Muscle layer of colon (tissue), 2 donors: ENCODE data around the gene SUPT6H.

Experiments used
- H3K27ac ChIP-seq: one replicate; pipeline ENCODE4 v1.7.0; 2013; ENCODE audit warnings: low read depth, mild to moderate bottlenecking, low read length, moderate library complexity
- H3K27me3 ChIP-seq, 2 donors: one replicate each; pipeline ENCODE4 v1.7.0; 2013; ENCODE audit warnings: low read length in 2 of 2, mild to moderate bottlenecking in 2 of 2; ENCODE audit not compliant: insufficient read depth in 2 of 2, control insufficient read depth in 1 of 2
- H3K36me3 ChIP-seq: one replicate; pipeline ENCODE4 v1.7.0; 2013; ENCODE audit warnings: mild to moderate bottlenecking, low read length; ENCODE audit not compliant: insufficient read depth
- H3K4me1 ChIP-seq: one replicate; pipeline ENCODE4 v1.7.0; 2013; ENCODE audit warnings: mild to moderate bottlenecking, low read length; ENCODE audit not compliant: insufficient read depth
- H3K4me3 ChIP-seq, 2 donors: one replicate each; pipeline ENCODE4 v1.7.0; 2013; ENCODE audit warnings: low read length in 2 of 2, low read depth in 1 of 2, mild to moderate bottlenecking in 1 of 2, moderate library complexity in 1 of 2
- H3K9ac ChIP-seq: one replicate; pipeline ENCODE4 v1.7.0; 2013; ENCODE audit warnings: low read length
- H3K9me3 ChIP-seq: one replicate; pipeline ENCODE4 v1.7.0; 2013; ENCODE audit warnings: mild to moderate bottlenecking, low read length
- donor health status: abdominal sarcoma.
- donor health status: Adenocarcinoma of cecum.

SUPT6H gene

DNA sequence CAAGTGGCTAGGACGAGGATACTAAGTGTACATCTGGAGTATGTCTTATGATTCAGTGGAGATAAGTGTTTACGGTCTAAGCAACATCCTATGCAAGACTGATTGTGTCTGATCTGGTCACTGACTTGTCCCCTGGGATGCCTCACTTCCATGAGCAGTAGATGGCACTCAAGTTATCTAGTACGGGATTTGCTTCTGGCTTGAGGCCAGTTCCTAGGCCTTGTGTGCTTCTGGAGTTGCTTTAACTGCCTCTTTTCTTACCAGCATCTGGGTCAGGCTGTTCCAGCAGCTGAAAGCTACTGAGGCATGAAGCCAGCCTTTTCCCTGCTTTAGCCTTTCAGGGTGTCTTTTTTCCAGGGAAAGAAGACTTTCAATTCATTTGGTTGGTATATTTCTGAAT lies 23.0 kb downstream of the SUPT6H start:
- H3K27me3 ChIP-seq = no peaks in the 10 kb centered on the region
- no peaks in the 10 kb centered on the region for H3K9me3 ChIP-seq
- no peaks in the 10 kb centered on the region for H3K4me1 ChIP-seq
- H3K9ac ChIP-seq = peak overlapping the region; percentile 20
- H3K27ac ChIP-seq = no peak overlapping the region
- H3K4me3 ChIP-seq = no peak overlapping the region
- peaks cover 89% of the 10 kb centered on the region for H3K36me3 ChIP-seq

GRCh38 chr17:28685366-28685765 lies 23.4 kb downstream of the SUPT6H start:
- no peak overlapping the region for H3K4me3 ChIP-seq
- H3K4me1 ChIP-seq = no peaks in the 10 kb centered on the region
- H3K9ac ChIP-seq = no peak overlapping the region
- H3K9me3 ChIP-seq = no peaks in the 10 kb centered on the region
- H3K27ac ChIP-seq = no peak overlapping the region
- H3K36me3 ChIP-seq = peaks cover 93% of the 10 kb centered on the region
- no peaks in the 10 kb centered on the region for H3K27me3 ChIP-seq

DNA sequence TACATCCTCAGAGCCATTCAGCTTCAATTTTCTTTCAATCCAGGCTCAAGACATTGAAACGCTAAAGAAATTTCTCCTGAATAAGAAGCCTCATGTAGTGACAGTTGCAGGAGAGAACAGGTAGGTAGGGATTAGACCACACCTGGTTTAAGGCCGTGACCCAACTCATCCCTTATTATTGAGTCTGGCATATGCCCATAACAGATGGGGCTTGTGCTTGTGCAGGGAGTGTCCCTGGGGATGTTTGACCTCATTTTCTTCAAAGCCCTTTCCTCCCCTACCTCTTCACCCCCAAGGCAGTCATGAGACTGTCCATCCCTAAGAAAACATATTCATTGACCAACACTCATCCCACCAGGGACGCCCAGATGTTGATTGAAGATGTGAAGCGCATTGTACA lies 24.3 kb downstream of the SUPT6H start:
- Histone ChIP-seq H3K4me1 (no peaks in the 10 kb centered on the region), H3K27me3 (no peaks in the 10 kb centered on the region), H3K27ac (no peak overlapping the region), H3K36me3 (peaks cover 94% of the 10 kb centered on the region), H3K9me3 (no peaks in the 10 kb centered on the region), H3K4me3 (no peak overlapping the region), H3K9ac (no peak overlapping the region)

GRCh38 chr17:28688481-28688880 lies 26.5 kb downstream of the SUPT6H start:
- no peaks in the 10 kb centered on the region for H3K27me3 ChIP-seq
- H3K9me3 ChIP-seq = no peaks in the 10 kb centered on the region
- H3K9ac ChIP-seq = no peak overlapping the region
- no peak overlapping the region for H3K27ac ChIP-seq
- H3K36me3 ChIP-seq = peaks cover 76% of the 10 kb centered on the region
- no peak overlapping the region for H3K4me3 ChIP-seq
- H3K4me1 ChIP-seq = no peaks in the 10 kb centered on the region

GRCh38 chr17:28689011-28689410 lies 27.0 kb downstream of the SUPT6H start:
- Histone ChIP-seq H3K36me3 (peaks cover 80% of the 10 kb centered on the region), H3K4me1 (no peaks in the 10 kb centered on the region), H3K9ac (no peak overlapping the region), H3K9me3 (no peaks in the 10 kb centered on the region), H3K27ac (no peak overlapping the region), H3K4me3 (no peak overlapping the region), H3K27me3 (no peaks in the 10 kb centered on the region)

DNA sequence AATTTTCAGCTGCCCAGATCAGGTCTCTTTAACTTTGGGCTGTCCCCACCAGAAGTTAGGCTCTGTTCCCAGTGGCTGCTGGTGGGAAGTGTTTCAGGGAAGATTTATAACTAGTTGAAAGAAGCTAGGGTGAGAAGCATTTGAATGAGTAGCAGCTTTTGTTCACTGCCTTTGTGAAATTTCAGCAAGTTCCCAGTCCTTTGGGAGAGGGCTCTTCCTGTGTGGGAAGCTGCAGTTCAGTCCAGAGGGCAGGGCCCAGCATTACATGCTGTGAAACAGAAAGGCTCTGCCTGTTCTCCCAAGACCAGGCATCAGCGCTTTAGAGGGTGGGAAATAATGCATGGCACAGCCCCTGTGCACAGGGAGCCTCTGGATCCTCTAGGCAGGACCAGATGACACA lies 31.9 kb downstream of the SUPT6H start:
- no peak overlapping the region for H3K27ac ChIP-seq
- H3K9me3 ChIP-seq = no peaks in the 10 kb centered on the region
- H3K27me3 ChIP-seq = no peaks in the 10 kb centered on the region
- H3K4me3 ChIP-seq = no peak overlapping the region
- H3K36me3 ChIP-seq = peaks cover 81% of the 10 kb centered on the region
- H3K4me1 ChIP-seq = no peaks in the 10 kb centered on the region
- no peak overlapping the region for H3K9ac ChIP-seq

- H3K9me3 ChIP-seq = no peaks in the 10 kb centered on the region
- no peaks in the 10 kb centered on the region for H3K4me1 ChIP-seq
- H3K4me3 ChIP-seq = no peak overlapping the region
- no peaks in the 10 kb centered on the region for H3K27me3 ChIP-seq
- peaks cover 95% of the 10 kb centered on the region for H3K36me3 ChIP-seq
- H3K9ac ChIP-seq = no peak overlapping the region
- no peak overlapping the region for H3K27ac ChIP-seq
Measured at GRCh38 chr17:28698253-28698941, 36.4 kb downstream of the SUPT6H start.

DNA sequence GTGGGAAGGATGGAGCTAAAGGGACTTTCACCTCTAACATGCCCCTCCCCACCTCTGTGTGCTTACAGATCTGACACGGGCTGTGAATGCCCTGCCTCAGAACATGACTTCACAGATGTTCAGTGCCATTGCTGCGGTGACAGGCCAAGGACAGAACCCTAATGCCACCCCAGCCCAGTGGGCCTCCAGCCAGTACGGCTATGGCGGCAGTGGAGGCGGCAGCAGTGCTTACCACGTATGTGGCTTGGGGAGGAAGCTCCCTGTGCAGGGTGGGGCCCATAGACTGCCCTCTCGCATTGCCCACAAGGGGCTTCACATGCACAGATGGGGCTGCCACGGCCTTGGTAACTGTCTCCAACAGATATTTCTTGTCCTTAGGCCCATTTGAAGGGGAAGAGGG lies 38.3 kb downstream of the SUPT6H start:
- H3K4me3 ChIP-seq = no peak overlapping the region
- H3K9ac ChIP-seq = no peak overlapping the region
- peaks cover 76% of the 10 kb centered on the region for H3K36me3 ChIP-seq
- no peak overlapping the region for H3K27ac ChIP-seq
- no peaks in the 10 kb centered on the region for H3K27me3 ChIP-seq
- no peaks in the 10 kb centered on the region for H3K9me3 ChIP-seq
- no peaks in the 10 kb centered on the region for H3K4me1 ChIP-seq

DNA sequence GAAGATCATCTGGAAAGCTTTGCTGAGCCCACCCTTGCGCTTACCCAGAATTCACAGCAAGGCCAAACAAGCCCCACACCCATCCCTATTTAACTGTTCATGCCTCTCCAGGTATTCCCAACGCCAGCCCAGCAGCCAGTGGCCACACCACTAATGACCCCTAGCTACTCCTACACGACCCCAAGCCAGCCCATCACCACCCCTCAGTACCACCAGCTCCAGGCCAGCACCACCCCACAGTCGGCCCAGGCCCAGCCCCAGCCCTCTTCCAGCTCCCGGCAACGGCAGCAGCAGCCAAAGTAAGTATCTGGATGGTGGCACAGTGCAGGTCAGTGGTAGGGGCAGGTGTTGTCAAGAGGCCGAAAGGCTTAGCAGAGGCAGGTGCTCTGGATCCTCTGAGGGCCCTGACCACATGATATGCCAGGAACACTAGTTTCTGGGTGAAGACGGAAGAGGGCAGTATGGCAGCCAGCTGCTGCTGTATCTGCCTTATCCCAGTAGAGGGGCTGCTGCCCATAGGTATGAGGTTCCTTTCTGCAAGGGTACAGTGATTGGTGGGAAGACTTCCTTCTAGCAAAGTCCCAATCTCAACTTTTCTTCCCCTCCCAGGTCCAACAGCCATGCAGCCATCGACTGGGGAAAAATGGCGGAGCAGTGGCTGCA lies 39.0 kb downstream of the SUPT6H start:
- Histone ChIP-seq H3K36me3 (peaks cover 69% of the 10 kb centered on the region), H3K27ac (no peak overlapping the region), H3K9ac (no peak overlapping the region)

DNA sequence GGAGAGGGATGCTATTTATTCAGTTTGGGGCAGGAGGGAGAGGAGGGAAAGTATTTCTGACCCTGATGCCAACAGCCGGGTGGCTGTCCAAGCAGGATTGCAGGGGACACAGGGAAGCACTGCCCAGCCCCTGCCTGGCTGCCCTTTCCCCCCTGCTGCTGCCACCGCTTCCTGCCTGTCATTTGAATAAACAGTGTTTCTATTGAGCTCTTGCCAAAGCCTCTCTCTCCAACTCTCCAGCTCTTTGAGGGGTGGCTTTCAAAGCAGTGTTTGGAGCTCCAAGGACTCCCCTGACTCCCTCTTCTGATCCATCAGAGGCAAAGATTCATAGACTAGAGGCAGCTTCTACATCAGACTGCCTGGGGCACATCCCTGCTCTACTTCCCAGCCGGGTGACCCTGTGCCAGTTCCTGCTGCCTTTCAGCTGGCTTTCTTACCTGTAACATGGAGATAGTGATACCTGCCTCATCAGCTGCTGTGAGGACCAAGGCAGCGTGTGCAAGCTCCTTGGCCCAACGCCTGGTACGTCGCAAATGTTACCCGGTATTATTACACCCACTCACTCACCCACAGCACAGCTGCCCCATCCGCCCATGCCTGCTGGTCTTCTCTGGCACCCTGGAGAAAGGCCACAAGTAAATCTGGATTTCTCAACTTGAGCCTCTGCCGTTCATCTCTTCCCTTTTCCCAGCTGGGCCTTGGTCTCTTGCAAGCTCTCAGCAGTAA lies 40.2 kb downstream of the SUPT6H start:
- no peaks in the 10 kb centered on the region for H3K9me3 ChIP-seq
- H3K27ac ChIP-seq = no peak overlapping the region
- H3K27me3 ChIP-seq = no peaks in the 10 kb centered on the region
- H3K9ac ChIP-seq = no peak overlapping the region
- H3K4me3 ChIP-seq = no peak overlapping the region
- peaks cover 59% of the 10 kb centered on the region for H3K36me3 ChIP-seq
- no peaks in the 10 kb centered on the region for H3K4me1 ChIP-seq

More for the DNA sequence above, 39.0 kb downstream of the SUPT6H start:
- Histone ChIP-seq H3K4me1 (no peaks in the 10 kb centered on the region), H3K9me3 (no peaks in the 10 kb centered on the region), H3K27me3 (no peaks in the 10 kb centered on the region), H3K4me3 (no peak overlapping the region)

DNA sequence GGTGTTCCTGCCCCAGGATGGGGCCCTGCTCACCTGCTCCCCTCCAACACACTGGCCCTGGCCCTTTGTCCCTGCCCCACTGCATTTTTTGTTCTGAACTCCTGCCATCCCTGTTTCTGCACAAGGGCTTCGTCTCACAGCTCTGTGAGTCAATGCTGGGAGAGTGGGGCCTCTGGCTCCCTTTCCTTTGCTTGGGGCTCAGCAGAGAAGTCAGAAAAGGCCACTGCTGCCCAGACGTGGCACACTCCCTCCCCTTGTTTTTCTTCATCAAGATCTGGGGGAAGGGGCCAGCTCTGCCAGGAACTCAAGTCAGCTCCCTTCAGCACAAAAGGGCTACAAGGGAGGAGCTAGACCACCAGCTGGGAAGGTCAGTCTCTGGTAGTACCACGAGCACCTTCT lies 40.7 kb downstream of the SUPT6H start:
- Histone ChIP-seq H3K27me3 (no peaks in the 10 kb centered on the region), H3K9ac (no peak overlapping the region)

More for the DNA sequence above, 40.7 kb downstream of the SUPT6H start:
- H3K36me3 ChIP-seq = peaks cover 53% of the 10 kb centered on the region
- no peaks in the 10 kb centered on the region for H3K4me1 ChIP-seq
- H3K9me3 ChIP-seq = no peaks in the 10 kb centered on the region
- H3K27ac ChIP-seq = no peak overlapping the region
- H3K4me3 ChIP-seq = no peak overlapping the region
